Measurements from ENCODE around the gene RAD51B. TPM values are rescaled to one million over a fixed set of nuclear protein-coding genes. Genes with fewer than 3 reads are reported as not detected.

RAD51B gene
- total RNA-seq, 1 experiment from 2014 or later = 8.5 TPM

DNA sequence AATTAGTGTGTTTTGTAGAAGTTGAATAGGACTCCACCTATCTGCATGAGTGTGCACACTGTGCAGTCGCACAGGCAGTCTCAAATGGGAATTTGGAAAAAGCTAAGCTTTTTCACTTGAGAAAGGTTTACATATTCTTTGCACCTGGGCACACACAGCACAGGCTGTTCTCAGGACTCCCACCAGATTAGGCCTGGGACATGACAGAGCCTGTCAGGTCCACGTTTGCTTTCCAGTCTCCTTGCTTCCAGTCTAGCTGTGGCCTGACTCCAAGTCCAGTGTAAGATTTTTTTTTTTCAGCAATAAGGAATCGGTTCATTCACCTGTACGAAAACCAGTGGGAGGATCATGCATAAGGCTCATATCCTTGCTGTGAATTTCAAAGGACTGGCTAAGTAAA is 792.0 kb downstream of the RAD51B start:
- Histone ChIP-seq H3K27me3 (ENCODE audit: control insufficient read depth, insufficient read depth, low read length) (no peaks in the 10 kb centered on the region), H3K4me1 (ENCODE audit: control insufficient read depth, insufficient read depth, low read length) (0 out of 2 replicates have a peak, but pooled peaks cover 2% of the 10 kb centered on the region), H3K4me3 (ENCODE audit: low read depth in 2 of 2, low read length in 2 of 2) (no peak overlapping the region), H3K27ac (ENCODE audit: low read length) (no peak overlapping the region), H3K36me3 (ENCODE audit: control insufficient read depth, insufficient read depth, low read length) (no peaks in the 10 kb centered on the region), H3K9me3 (ENCODE audit: control insufficient read depth, insufficient read depth, low read depth, low read length) (peaks cover 7% of the 10 kb centered on the region; the same call in 1 of the 2 replicates)
- no TSS peak for BruUV-seq (replicated peaks)
- DNase-seq (ENCODE audit: low read depth, low spot score) = no peak
- ChIA-PET CTCF (interaction anchor here (0.7 kb wide), 1 partner anchor 164 kb away, joined by 4 read pairs; no protein-coding TSS in a partner anchor), POLR2A (no interaction called here)
- in situ Hi-C loops (cut with HindIII; ENCODE audit: low pct_unique_long_range_greater_than_20kb, low sequenced_read_pairs) = no loop called here
- intact Hi-C loops (cut with micrococcal nuclease; ENCODE audit: unreplicated experiment) = no loop called here
- TF ChIP-seq TCF7L2 (IDR thresholded peaks at IDR 0.05; ENCODE audit: low read depth, low read length) (no peak), SIN3A (IDR thresholded peaks at IDR 0.05; ENCODE audit: borderline replicate concordance, insufficient read depth, low read depth, low read length) (no peak), POLR2AphosphoS5 (IDR thresholded peaks at IDR 0.05; ENCODE audit: low read depth, low read length) (no peak)
- TF ChIP-seq, protein P1, sequence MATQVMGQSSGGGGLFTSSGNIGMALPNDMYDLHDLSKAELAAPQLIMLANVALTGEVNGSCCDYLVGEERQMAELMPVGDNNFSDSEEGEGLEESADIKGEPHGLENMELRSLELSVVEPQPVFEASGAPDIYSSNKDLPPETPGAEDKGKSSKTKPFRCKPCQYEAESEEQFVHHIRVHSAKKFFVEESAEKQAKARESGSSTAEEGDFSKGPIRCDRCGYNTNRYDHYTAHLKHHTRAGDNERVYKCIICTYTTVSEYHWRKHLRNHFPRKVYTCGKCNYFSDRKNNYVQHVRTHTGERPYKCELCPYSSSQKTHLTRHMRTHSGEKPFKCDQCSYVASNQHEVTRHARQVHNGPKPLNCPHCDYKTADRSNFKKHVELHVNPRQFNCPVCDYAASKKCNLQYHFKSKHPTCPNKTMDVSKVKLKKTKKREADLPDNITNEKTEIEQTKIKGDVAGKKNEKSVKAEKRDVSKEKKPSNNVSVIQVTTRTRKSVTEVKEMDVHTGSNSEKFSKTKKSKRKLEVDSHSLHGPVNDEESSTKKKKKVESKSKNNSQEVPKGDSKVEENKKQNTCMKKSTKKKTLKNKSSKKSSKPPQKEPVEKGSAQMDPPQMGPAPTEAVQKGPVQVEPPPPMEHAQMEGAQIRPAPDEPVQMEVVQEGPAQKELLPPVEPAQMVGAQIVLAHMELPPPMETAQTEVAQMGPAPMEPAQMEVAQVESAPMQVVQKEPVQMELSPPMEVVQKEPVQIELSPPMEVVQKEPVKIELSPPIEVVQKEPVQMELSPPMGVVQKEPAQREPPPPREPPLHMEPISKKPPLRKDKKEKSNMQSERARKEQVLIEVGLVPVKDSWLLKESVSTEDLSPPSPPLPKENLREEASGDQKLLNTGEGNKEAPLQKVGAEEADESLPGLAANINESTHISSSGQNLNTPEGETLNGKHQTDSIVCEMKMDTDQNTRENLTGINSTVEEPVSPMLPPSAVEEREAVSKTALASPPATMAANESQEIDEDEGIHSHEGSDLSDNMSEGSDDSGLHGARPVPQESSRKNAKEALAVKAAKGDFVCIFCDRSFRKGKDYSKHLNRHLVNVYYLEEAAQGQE (IDR thresholded peaks at IDR 0.05; ENCODE audit: insufficient read depth in 1 of 2, low read depth in 2 of 2, low read length in 1 of 2) = no peak
- TF ChIP-seq, protein P2, sequence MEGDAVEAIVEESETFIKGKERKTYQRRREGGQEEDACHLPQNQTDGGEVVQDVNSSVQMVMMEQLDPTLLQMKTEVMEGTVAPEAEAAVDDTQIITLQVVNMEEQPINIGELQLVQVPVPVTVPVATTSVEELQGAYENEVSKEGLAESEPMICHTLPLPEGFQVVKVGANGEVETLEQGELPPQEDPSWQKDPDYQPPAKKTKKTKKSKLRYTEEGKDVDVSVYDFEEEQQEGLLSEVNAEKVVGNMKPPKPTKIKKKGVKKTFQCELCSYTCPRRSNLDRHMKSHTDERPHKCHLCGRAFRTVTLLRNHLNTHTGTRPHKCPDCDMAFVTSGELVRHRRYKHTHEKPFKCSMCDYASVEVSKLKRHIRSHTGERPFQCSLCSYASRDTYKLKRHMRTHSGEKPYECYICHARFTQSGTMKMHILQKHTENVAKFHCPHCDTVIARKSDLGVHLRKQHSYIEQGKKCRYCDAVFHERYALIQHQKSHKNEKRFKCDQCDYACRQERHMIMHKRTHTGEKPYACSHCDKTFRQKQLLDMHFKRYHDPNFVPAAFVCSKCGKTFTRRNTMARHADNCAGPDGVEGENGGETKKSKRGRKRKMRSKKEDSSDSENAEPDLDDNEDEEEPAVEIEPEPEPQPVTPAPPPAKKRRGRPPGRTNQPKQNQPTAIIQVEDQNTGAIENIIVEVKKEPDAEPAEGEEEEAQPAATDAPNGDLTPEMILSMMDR (IDR thresholded peaks at IDR 0.05) = no peak
- no peak for ATAC-seq

DNA sequence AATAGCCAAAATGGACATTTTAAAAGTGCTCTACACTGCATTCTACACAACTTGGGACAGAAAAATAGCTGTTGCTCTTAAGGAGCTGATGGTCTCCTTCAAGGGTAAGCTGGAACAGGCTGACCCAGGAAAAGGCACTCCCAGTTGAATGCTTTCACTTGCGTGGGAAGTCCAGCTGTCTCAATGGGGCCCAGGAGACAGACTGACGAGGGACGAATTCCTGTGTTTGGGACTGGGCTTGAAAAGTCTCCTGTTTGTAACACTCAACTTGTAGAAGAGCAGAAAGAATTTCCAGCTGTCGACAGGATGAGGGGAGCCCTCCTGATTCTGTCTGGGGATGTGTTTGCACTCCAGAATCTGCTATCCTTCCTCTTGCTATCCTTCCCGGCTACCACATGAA is 792.5 kb downstream of the RAD51B start:
- no peak for ATAC-seq
- BruUV-seq (replicated peaks) = no TSS peak
- POLR2A ChIA-PET = no interaction called here
- Histone ChIP-seq H3K36me3 (ENCODE audit: control insufficient read depth, insufficient read depth, low read length) (no peaks in the 10 kb centered on the region), H3K9me3 (ENCODE audit: control insufficient read depth, insufficient read depth, low read depth, low read length) (peaks cover 11% of the 10 kb centered on the region; the same call in 1 of the 2 replicates), H3K4me3 (ENCODE audit: low read depth in 2 of 2, low read length in 2 of 2) (no peak overlapping the region), H3K27ac (ENCODE audit: low read length) (no peak overlapping the region), H3K4me1 (ENCODE audit: control insufficient read depth, insufficient read depth, low read length) (0 out of 2 replicates have a peak, but pooled peaks cover 2% of the 10 kb centered on the region), H3K27me3 (ENCODE audit: control insufficient read depth, insufficient read depth, low read length) (no peaks in the 10 kb centered on the region)
- TF ChIP-seq SIN3A (IDR thresholded peaks at IDR 0.05; ENCODE audit: borderline replicate concordance, insufficient read depth, low read depth, low read length) = no peak
- TF ChIP-seq, protein P1 (IDR thresholded peaks at IDR 0.05; ENCODE audit: insufficient read depth in 1 of 2, low read depth in 2 of 2, low read length in 1 of 2) = no peak
- TF ChIP-seq, protein P2 (IDR thresholded peaks at IDR 0.05) = no peak
- in situ Hi-C loops (cut with HindIII; ENCODE audit: low pct_unique_long_range_greater_than_20kb, low sequenced_read_pairs) = no loop called here
- no peak for DNase-seq (ENCODE audit: low read depth, low spot score)
- CTCF ChIA-PET = interaction anchor here (0.7 kb wide), 1 partner anchor 163 kb away, joined by 4 read pairs; no protein-coding TSS in a partner anchor
- intact Hi-C loops (cut with micrococcal nuclease; ENCODE audit: unreplicated experiment) = no loop called here
